Measurements from ENCODE around the gene PTPRJ.
"Not testable (repeated sequence)": the region's sequence is repeated elsewhere in the genome, so short reads cannot be mapped to it uniquely, and the experiment has no call there.

Gene PTPRJ

GRCh38 chr11:48172818-48173609 is 192.7 kb downstream of the PTPRJ start:
- DNase-seq: peak; percentile 39

DNA sequence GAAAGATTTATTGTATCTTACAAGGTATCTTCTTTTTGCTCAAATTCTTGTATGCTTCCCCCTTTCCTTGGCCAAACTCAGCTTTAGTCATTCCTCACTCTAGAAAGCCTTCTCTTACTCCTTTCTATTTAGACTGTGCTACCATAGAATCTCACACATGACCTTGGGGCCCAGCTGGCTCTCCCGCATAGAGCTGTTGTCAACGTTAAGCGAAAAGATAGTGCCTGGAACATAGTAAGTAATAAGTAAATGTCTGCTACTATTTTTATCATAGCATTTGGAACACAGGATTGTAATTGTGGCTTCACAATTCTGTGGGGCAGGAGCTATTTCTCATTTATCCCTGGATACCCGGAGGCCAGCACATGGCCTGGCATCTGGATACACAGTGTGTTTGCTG is 197.3 kb downstream of the PTPRJ start:
- no peak for DNase-seq

- no peak for DNase-seq
These were observed 200.3 kb downstream of the PTPRJ start for GRCh38 chr11:48180627-48181026.

- DNase-seq: no peak
These were observed 202.6 kb downstream of the PTPRJ start for GRCh38 chr11:48182860-48183526.

- no peak for DNase-seq
These were observed 204.1 kb downstream of the PTPRJ start for GRCh38 chr11:48184452-48184851.

DNA sequence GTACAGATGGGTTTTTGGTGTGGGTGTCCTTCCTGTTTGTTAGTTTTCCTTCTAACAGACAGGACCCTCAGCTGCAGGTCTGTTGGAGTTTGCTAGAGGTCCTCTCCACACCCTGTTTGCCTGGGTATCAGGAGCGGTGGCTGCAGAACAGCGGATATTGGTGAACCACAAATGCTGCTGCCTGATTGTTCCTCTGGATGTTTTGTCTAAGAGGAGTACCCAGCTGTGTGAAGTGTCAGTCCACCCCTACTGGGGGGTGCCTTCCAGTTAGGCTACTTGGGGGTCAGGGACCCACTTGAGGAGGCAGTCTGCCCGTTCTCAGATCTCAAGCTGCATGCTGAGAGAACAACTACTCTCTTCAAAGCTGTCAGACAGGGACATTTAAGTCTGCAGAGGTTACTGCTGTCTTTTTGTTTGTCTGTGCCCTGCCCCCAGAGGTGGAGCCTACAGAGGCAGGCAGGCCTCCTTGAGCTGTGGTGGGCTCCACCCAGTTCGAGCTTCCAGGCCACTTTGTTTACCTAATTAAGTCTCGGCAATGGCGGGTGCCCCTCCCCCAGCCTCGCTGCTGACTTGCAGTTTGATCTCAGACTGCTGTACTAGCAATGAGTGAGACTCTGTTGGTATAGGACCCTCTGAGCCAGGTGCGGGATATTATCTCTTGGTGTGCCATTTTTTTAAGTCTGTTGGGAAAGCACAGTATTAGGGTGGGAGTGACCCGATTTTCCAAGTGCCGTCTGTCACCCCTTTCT is 210.7 kb downstream of the PTPRJ start:
- not testable (repeated sequence) for DNase-seq

- no peak for DNase-seq
These were observed 213.5 kb downstream of the PTPRJ start for GRCh38 chr11:48193876-48194275.

DNA sequence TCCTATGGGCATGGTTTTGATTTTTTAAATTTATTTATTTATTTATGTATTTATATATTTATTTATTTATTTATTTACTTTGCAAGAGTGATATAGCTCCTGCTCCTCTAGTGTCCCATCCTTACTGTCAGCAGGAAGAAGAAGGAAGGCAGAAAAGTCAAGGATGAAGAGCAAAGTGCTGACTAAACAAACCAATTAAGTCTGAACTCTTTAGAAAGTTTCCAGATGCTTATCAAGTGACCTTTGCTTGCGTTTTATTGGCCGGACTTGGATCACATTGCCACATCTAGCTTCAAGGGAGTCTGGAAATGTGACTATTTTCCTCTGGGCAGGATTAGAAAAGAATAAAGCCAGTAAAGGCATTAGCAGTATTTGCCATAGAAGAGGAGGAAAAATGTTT is 227.5 kb downstream of the PTPRJ start:
- no peak for DNase-seq

DNA sequence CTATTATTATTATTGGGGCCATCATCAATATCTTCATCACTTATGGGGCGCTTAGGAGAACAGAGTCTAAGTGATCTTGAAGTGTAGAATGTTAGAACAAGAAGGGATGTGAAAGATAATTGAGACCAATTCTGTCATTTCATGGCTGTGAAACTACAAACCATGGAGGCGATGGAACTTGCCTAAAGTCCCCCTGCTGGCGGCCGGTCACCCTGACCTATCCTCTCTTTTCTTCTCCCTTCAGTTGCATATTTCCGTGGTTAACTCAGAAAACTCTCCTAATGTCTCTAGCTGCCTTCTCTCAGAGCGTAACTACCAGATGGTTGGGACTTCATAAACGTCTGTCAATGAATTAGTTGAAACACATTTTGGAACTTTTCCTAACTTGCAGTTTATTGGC is 229.7 kb downstream of the PTPRJ start:
- no peak for DNase-seq

DNA sequence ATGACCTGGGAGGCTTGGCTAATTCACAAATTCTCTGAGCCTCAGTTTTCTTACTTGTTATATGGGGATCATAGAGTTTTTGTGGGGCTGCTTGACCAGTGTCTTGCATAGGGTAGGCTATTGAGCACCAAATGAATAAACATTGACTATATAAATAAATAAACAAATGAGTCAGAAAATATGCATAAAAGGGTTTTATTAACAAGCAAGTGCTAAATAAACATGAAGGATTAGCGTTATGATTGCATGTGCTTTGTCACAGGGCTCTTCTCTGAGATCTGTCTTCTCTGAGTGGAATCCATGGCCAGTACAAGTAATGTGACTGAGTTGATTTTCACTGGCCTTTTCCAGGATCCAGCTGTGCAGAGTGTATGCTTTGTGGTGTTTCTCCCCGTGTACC is 236.2 kb downstream of the PTPRJ start, which contains the start of gene OR4B1:
Gene OR4B1, plus strand, starts transcription at position 301 of the 400 bp plus-strand sequence. Its CDS starts 0 bp downstream, at position 301.
- no peak for DNase-seq

Data from NCI-H2029 (cell line).